Endometrium (tissue), 2 donors: Measurements from ENCODE around the gene TEAD3.
"Not testable (repeated sequence)": the region's sequence is repeated elsewhere in the genome, so short reads cannot be mapped to it uniquely, and the experiment has no call there.

Source experiments
- FAIRE-seq: peaks from 2 replicates; lab custom pipeline; 2012; peaks lifted over from hg19 to GRCh38; lab: Jason Lieb, UNC
- donor health status: control.
- donor health status: control.

The TEAD3 gene

GRCh38 chr6:35449287-35449881, 47.5 kb downstream of the TEAD3 start:
- FAIRE-seq = no peak

GRCh38 chr6:35448191-35448590, 48.7 kb downstream of the TEAD3 start:
- no peak for FAIRE-seq

GRCh38 chr6:35445691-35446090, 51.2 kb downstream of the TEAD3 start:
- no peak for FAIRE-seq

GRCh38 chr6:35443341-35444030, 53.4 kb downstream of the TEAD3 start:
- no peak for FAIRE-seq

- FAIRE-seq = no peak
Observed at GRCh38 chr6:35442693-35443092, 54.2 kb downstream of the TEAD3 start.

DNA sequence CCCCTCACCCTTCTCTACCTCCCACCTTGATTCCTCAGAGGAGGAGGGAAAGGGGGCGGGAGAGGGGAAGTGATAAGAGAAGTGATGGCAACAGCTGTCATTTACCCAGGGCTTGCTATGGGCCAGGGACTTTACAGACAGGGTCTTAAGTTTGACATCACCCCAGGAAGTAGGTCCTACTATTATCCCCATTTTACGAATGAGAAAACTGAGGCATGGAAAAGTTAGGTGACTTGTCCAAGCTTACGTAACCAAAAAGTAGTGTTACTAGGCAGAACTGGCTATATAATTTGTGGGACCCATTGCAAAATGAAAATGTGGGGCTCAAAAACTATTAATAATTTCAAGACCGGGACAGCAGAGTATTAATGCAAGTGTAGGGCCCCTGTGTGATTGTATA, 55.2 kb downstream of the TEAD3 start:
- no peak for FAIRE-seq

DNA sequence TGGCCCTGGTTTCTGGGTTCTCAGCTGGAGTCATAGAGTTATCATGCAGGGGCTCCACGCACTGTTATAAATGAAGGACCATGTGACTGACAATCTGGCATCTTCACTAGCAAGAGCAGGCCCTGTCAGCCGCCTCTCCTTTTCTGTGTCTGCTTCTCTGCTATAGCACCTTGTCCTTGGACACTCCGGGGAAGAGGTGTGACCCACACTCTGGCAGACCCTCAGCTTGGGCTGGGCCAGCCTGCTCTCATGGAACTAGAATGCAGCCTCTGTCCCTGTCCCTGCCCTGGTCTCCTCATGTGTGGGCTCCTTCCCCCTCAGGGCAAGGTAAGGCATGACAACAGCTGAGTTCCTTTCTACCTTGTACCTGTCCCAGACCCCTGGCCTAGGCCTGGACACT, 55.7 kb downstream of the TEAD3 start:
- no peak for FAIRE-seq

GRCh38 chr6:35439308-35439707, 57.6 kb downstream of the TEAD3 start:
- no peak for FAIRE-seq

- not testable (repeated sequence) for FAIRE-seq
Observed at GRCh38 chr6:35438378-35439065, 58.4 kb downstream of the TEAD3 start.

DNA sequence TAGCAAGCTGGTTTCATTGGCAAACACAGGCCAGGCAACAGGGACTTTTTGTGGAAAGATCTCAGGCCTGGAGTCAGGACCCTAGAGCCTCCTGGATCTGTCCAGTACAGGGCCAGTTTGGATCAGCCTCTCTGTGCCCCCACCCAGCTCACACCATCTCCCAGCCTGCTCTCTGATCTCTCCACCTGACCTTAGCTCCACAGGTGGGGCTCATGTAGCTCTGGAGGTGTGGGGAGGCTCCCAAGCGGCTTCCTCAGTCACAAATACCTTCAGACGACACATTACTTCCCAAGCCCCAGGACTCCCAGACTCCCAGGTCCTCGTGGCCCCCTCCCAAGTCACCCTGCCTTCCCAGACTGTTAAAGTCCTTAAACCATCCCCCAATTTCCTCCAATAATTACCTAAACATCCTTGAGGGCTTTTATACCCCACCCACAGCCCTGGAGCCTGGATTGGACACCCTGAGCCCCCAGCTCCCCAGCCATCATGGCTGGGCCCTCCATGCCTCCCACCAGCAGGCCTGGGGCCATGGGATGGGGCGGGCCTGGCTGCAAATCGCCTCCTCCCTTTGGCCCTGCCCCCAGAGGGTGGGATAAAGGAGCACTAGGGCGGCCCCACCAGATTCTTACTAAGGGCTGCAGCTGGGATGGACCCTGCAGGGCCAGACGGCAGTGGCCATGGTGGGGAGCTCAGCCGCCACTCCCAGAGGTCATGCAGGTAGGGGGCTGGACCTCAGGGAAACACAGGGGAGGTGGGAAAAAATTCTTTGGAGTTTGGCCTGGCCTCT, 60.6 kb downstream of the TEAD3 start:
- no peak for FAIRE-seq

GRCh38 chr6:35435074-35435837, 61.6 kb downstream of the TEAD3 start:
- no peak for FAIRE-seq

DNA sequence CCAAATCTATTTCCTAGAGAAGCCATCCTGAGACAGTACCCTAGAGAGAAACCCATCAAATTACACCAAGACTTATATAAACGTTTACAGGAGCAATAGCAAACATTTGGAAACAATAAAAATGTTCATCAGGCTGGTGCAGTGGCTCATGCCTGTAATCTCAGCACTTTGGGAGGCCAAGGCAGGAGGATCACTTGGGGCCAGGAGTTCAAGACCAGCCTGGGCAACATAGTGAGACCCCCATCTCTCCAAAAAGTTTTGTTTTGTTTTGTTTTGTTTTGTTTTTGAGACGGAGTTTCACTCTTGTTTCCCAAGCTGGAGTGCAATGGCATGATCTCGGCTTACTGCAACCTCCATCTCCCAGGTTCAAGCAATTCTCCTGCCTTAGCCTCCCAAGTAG, 64.2 kb downstream of the TEAD3 start:
- FAIRE-seq = not testable (repeated sequence)

- FAIRE-seq = no peak
Observed at GRCh38 chr6:35432291-35432690, 64.6 kb downstream of the TEAD3 start.

- no peak for FAIRE-seq
Observed at GRCh38 chr6:35429463-35429862, 67.4 kb downstream of the TEAD3 start.

- no peak for FAIRE-seq
Observed at GRCh38 chr6:35428421-35429149, 68.3 kb downstream of the TEAD3 start.

DNA sequence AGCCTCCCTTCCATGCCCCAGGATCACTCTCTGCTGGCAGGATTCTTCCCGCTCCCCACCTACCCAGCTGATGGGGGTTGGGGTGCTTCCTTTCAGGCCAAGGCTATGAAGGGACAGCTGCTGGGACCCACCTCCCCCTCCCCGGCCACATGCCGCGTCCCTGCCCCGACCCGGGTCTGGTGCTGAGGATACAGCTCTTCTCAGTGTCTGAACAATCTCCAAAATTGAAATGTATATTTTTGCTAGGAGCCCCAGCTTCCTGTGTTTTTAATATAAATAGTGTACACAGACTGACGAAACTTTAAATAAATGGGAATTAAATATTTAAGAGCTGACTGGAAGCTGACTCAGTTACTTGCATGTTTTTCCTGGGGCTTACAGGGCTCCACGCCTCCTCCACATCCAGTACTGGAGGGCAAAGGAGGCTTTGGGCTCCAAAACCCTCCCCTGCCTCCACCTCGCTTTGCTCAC, 69.0 kb downstream of the TEAD3 start:
- FAIRE-seq = no peak

DNA sequence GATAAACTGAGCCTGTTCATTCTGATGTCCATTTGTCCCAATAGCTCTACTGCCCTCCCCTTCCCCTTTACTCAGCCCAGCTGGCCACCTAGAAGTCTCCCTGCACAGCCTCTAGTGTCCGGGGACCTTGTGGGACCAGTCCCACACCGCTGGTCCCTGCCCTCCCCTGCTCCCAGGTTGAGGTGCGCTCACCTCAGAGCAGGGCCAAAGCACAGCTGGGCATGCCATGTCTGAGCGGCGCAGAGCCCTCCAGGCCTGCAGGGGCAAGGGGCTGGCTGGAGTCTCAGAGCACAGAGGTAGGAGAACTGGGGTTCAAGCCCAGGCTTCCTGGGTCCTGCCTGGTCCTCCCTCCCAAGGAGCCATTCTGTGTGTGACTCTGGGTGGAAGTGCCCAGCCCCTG, 69.4 kb downstream of the TEAD3 start:
- no peak for FAIRE-seq

- FAIRE-seq = no peak
Observed at GRCh38 chr6:35426074-35426473, 70.8 kb downstream of the TEAD3 start.

GRCh38 chr6:35425284-35425683, 71.6 kb downstream of the TEAD3 start:
- no peak for FAIRE-seq
